ENCODE measurements around the gene CNTN5.
A peak's percentile ranks its signal among the peaks of the same experiment; 100 is the strongest.
"Not testable (repeated sequence)": the region's sequence is repeated elsewhere in the genome, so short reads cannot be mapped to it uniquely, and the experiment has no call there.

CNTN5 gene

DNA sequence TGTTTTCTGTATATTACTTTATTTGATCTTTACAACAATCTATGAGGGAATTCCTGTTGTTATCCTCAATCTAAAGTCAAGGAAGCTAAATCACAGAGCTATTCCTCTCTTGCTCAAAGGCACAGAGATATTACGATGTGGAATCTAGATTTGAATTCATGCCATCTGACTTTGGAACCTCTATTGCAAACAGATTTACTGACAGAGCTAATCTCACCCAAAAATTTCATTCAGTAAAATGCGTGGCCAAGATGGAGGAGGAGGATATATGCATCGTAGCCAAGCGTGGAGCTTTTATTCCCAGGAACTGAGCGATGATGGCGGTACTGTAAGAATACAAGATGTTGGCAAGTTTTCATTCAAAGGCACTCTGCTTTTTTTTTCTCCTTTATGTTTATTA, 791.8 kb downstream of the CNTN5 start:
- DNase-seq = no peak

DNA sequence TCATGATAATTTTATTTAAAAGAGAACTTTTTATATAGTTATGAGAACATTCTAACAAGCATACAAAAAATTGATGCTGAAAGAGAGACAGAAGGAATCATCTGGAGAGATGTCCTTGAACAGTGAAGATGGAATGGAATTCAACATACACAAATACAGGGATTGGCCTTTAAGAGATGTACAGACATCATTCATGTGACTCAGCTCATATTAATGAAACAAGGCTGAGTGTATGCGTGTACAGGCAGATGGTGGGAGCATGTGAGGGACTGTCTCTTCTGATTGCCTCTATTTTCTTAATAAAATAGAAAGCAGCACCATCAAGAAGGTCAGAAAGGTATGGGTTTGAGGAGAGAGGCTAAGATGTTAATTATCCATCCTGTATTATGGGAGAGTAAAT, 793.3 kb downstream of the CNTN5 start:
- DNase-seq = no peak

GRCh38 chr11:99814738-99815137, 794.0 kb downstream of the CNTN5 start:
- peak in 1 of 2 experiments; percentile 11 for DNase-seq

GRCh38 chr11:99818991-99819390, 798.2 kb downstream of the CNTN5 start:
- no peak for DNase-seq

DNA sequence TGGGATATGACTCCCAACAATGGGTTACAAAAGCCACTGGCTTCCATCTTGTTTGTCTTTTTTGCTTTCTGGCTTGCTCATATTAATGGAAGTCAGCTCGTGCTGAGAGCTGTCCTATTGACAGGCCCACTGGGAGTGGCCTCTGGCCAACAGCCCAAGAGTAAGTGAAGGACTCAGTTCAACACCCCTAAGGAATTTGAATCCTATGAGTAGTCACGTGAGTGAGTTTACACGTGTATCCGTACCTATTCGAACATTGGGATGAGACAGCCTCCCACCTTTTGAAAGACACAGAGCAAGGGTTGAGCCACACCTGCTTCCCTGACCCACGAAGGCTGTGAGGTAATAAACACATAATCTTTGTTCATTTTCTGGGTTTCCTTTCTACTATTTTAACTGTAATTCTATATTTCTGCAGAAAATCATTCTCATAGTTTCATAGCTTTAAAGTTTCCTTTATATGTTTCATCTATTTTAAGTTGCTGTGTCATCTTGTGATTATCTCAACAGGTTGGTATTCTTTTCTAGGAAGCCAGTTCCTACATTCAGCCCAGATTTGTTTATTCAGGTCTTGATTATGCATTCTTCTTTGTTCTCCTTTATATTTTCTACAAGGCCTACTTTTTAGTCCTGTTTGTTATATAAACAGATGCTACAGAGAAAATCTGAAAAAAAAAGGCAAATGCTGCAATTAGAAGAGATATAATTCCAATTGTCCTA, 802.3 kb downstream of the CNTN5 start:
- no peak for DNase-seq

GRCh38 chr11:99836739-99837138, 816.0 kb downstream of the CNTN5 start:
- not testable (repeated sequence) for DNase-seq

DNA sequence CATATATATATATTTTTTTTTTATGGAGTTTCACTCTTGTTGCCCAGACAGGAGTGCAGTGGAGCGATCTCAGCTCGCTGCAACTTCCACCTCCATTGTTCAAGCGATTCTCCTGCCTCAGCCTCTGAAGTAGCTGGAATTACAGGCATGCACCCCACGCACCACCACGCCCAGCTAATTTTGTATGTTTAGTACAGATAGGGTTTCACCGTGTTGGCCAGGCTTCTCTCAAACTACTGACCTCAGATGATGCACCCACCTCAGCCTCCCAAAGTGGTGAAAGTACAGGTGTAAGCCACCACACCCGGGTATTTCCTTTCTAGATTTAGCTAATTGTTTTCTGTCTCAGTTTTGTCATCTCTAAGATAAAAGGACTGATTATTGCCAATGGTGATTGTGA, 821.1 kb downstream of the CNTN5 start:
- DNase-seq = no peak

- no peak for DNase-seq
These were observed 845.2 kb downstream of the CNTN5 start for GRCh38 chr11:99865951-99866350.

DNA sequence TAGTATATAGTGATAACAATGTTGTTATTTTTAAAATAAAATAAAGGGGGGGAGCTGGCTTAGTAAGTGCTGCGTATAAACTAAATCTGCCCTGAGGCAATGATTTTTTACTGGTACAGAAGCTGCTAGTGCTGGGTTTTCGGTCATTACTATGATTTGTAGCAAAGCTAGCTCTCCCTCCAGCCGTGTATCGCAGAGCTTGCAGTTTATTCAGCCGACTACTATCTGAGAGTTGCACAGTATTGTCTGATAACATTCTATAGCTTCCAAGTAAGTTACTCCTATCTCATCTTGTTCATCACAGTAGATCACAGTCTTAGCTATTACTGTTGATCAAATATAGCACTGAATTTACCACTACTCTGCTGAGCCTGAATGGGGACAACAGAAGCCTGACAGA, 860.9 kb downstream of the CNTN5 start:
- no peak for DNase-seq

DNA sequence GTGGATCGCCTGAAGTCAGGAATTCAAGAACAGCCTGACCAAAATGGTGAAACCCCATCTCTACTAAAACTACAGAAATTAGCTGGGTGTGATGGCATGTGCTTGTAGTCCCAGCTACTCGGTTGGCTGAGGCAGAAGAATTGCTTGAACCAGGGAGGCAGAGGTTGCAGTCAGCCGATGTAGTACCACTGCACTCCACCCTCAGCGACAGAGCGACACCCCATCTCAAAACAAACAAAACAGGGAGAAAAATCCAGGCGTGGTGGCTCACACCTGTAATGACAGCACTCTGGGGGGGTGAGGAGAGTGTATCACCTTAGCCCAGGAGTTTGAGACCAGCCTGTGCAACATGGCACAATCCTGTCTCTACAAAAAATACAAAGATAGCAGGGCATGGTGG, 864.0 kb downstream of the CNTN5 start:
- DNase-seq = no peak

DNA sequence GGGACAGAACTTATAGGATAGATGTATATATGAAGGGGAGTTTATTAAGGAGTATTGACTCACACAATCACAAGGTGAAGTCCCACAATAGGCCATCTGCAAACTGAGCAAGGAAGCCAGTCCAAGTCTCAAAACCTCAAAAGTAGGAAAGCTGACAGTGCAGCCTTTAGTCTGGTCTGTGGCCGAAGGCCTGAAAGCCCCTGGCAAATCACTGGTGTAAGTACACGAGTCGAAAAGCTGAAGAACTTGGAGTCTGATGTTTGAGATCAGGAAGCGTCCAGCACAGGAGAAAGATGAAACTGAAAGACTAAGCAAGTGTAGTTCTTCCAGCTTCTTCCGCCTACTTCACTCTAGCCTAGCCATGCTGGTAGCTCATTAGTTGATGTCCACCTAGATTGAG, 866.7 kb downstream of the CNTN5 start:
- DNase-seq = no peak

DNA sequence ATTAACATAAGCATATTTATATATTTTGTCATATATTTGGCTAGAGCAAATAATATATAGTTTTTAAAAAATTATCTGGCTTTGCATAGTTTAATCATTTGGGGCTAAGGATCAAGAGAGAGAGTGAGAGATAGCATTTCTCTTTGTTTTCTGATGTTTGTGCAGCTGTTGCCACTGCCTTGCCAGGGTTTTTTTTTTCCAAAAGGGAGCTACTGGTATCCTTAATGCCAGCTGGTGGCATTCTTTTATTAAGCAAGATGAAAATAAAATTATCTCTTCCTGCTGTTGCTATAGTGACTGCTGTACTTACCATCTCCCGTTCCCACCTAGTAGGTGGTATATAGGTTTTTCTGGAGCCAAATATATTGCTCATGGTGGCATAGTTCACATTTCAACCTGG, 873.1 kb downstream of the CNTN5 start:
- no peak for DNase-seq

DNA sequence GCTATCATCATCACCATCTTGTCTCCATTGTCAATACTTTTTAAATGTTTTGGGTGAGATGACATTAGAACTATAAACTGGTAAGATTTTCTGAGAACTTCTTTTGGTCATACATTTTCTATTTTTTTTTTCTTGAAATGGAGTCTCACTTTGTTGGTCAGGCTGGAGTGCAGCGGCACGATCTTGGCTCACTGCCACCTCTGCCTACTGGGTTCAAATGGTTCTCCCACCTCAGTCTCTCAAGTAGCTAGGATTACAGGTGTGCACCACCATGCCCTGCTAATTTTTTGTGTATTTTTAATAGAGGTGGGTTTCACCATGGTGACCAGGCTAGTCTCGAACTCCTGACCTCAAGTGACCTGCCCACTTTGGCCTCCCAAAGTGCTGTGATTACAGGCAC, 880.4 kb downstream of the CNTN5 start:
- no peak for DNase-seq

DNA sequence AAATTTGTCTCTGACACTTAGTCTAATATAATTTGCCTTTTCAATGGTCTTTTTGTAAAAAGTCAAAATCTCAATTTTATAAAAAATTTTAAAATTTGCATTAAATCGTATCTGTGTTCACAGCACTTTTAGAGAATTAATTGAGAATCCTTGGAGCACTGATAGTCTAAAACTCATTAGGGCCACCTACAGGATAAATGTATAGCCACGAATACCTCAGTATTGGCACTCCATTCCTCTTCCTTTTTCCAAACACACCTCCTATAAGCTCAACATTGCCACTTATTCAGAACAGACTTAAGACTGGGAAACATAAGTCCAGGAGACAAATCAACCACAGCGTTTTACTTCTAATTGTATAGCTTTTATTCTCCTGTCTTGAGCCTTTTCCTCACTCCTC, 890.4 kb downstream of the CNTN5 start:
- peak in 1 of 2 experiments; percentile 35 for DNase-seq

GRCh38 chr11:99916078-99916477, 895.3 kb downstream of the CNTN5 start:
- DNase-seq = no peak

DNA sequence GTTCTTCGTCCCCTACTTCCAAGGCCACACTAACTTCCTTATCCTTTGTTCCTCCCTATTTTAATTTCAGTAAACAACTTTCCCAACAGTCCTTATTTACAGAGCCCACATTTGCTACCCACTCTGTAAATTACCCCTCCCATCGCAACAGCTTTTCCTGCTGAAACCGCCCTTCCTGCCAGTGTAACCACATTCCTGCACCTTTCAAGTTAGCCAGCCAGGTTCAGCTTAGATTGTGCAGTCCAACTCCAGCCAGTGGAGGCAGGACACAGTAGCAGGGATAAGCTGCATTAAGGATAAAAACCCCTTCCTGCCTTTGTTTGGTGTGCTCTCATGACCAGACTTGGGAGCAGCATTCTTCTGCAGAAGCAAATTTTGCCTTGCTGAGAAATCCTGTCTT, 898.0 kb downstream of the CNTN5 start:
- no peak for DNase-seq

DNA sequence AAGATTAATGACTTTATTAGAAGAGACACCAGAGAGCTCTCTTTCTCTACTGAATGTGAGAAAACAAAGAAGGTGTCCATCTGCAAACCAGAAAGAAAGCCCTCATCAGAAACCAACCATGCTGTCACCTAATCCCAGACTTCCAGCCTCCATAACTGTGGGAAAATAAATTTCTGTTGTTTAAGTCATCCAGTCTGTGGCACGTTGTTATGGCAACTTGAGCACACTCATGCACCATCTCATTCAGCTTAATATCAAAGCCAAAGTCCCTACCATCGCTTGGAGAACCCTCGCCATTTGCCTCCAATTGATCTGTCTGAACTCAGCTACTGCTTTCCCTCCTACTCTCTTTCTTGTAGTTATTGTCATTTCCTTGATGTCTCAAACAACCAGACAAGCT, 900.2 kb downstream of the CNTN5 start:
- DNase-seq = no peak

DNA sequence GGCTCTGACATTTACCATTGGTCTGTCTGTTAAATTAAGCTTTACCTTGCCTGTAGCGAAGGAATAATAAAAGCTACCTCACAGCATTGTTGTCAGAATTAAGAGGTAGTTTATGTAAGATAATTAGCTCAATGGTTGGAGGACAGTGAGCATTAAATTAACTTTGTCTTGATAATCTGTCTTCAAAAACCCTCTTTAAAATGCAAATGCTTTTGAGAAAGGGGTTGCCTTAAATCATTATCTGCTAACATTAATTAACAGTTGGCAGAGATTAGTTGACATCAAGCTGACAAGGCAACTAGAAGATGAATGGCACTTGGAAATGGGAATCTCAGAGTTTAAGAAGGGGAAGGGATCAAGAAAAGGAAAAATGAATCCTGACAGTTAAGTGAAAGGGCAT, 905.2 kb downstream of the CNTN5 start:
- no peak for DNase-seq

GRCh38 chr11:99932684-99933083, 911.9 kb downstream of the CNTN5 start:
- no peak for DNase-seq

GRCh38 chr11:99934008-99934407, 913.3 kb downstream of the CNTN5 start:
- DNase-seq = no peak

GRCh38 chr11:99937330-99937729, 916.6 kb downstream of the CNTN5 start:
- no peak for DNase-seq

DNA sequence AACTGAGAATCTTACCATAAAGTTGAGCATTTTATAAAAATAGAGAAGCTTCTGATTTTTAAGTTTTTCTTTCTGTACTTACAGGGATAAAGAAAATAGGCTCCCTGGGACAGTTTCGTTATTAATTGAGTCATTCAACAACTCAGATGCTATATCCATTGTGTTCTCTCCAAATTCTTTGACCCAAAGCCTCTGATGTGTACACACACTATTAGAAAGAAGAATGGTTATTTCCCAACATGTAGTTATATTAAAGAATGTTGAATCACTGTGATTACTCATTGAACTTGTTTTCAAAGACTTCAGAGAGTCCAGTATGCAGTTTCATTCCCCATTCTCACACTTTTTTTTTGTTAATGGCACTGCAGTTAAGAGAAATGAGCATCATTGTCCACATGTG, 932.1 kb downstream of the CNTN5 start:
- no peak for DNase-seq

GRCh38 chr11:99960536-99960935, 939.8 kb downstream of the CNTN5 start:
- no peak for DNase-seq

GRCh38 chr11:99968336-99968735, 947.6 kb downstream of the CNTN5 start:
- no peak for DNase-seq

DNA sequence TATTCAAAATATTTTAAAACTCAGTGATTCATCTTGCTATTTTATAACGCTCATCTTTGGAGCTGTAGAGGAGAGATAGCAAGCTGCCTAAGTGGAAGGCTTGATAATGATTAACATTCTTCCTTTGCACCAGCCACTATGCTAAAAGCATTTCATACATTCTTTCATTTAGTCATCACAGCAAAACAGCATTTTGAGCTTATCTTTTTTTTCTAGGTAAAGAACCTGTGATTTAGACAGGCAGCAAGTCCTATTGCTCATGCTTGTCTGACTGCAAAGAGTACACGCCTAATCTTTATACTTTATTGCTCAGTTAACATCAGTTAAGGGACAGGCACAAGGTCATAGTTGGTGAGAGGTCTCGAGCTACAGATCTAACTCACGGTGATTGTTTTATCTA, 953.2 kb downstream of the CNTN5 start:
- no peak for DNase-seq

DNA sequence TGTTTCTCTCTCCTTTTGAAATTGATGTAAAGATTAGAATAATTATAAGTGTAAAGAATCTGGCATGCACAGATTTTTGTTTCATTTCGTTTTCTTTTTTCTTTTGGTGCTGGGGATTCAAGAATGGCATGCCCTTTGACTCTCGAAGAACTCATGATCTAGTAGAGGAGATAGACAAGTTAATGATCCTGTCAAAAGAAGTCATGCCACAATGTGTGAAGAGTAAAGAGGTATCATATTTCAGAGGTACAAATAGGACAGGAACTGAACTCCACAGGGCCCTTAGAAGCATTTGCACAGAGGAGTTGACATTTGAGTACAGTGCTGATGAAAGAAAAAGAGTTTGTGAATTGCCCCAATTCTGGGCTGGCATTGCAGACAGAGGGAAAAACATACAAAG, 958.3 kb downstream of the CNTN5 start:
- no peak for DNase-seq
